Measurements from ENCODE around the gene HES7.
A peak's percentile ranks its signal among the peaks of the same experiment; 100 is the strongest.

Gene HES7

DNA sequence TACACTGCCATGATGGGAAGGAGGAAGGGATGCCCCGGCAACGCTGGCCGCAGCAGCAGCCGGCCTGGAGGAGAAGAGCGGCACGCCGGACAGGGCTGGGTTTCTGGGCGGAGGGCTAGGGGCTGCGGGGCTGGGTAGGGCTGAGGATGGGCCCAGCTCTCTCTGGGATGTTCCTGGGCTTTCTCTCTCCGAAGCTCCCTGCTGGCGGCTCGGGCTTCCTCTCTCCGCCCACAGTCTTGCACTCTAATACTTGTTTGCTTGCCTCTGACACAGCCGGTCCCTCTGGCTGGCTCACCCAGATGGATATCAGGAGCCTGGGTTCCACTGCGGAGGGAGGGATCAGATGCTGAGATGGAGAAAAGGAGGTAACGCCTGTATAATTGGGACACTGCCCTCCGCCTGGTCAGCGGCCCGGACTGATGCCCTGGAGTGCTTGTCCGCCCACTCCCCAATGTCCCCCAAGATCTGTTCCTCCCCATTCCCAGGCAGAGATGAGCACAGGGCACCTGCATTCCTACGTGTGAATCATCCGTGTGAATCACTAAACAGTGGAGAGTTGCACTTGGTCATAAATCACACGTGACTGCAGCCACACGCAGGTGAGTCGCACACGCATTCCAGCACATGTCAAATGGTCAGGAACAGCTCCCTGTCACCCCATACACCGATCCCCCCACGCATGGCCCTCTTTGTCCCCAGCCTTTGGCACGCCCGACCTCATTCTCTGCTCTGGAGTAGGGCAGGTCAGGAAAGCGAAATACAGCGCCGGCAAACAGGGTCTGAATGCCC lies 5.7 kb downstream of the HES7 start, which contains the start of gene ALOXE3:
TSS of gene ALOXE3 (minus strand) at position 535 of the 789 bp plus-strand sequence. CDS start at position 11, 524 bp downstream.
- Histone ChIP-seq H3K9me2 (replicated peaks; ENCODE audit: insufficient read depth, low read length) (no peaks in the 10 kb centered on the region), H3K9me3 (replicated peaks; ENCODE audit: insufficient read depth, low read length) (no peaks in the 10 kb centered on the region), H3K4me2 (ENCODE audit: low read depth, low read length) (peak within 1 kb of the TSS; percentile 99), H3K27ac (ENCODE audit: low read length) (peak within 1 kb of the TSS; percentile 63; the same call in 1 of the 2 replicates), H3K4me3 (ENCODE audit: low read length) (peak within 1 kb of the TSS; percentile 85), H3K27me3 (replicated peaks; ENCODE audit: insufficient read depth, low read length) (peaks cover 50% of the 10 kb centered on the region), H3K9ac (ENCODE audit: low read length) (peak within 1 kb of the TSS; percentile 51; the same call in 1 of the 2 replicates), H3K36me3 (replicated peaks; ENCODE audit: insufficient read depth, low read length) (no peaks in the 10 kb centered on the region), H3F3A (ENCODE audit: insufficient read depth, low read length) (peaks cover 35% of the 10 kb centered on the region), H3K4me1 (ENCODE audit: low read length) (no peaks in the 10 kb centered on the region), H2AFZ (ENCODE audit: low read length) (peak within 1 kb of the TSS; percentile 85), H3K79me2 (ENCODE audit: low read length) (no peaks in the 10 kb centered on the region), H4K20me1 (ENCODE audit: insufficient read depth, low read length) (no peaks in the 10 kb centered on the region; the same call in 1 of the 2 replicates)
- no peak for DNase-seq
- no peak for TF ChIP-seq EZH2 (optimal IDR thresholded peaks at IDR 0.05; ENCODE audit: low read depth, low read length)
- TF ChIP-seq, protein P1, sequence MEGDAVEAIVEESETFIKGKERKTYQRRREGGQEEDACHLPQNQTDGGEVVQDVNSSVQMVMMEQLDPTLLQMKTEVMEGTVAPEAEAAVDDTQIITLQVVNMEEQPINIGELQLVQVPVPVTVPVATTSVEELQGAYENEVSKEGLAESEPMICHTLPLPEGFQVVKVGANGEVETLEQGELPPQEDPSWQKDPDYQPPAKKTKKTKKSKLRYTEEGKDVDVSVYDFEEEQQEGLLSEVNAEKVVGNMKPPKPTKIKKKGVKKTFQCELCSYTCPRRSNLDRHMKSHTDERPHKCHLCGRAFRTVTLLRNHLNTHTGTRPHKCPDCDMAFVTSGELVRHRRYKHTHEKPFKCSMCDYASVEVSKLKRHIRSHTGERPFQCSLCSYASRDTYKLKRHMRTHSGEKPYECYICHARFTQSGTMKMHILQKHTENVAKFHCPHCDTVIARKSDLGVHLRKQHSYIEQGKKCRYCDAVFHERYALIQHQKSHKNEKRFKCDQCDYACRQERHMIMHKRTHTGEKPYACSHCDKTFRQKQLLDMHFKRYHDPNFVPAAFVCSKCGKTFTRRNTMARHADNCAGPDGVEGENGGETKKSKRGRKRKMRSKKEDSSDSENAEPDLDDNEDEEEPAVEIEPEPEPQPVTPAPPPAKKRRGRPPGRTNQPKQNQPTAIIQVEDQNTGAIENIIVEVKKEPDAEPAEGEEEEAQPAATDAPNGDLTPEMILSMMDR (IDR thresholded peaks at IDR 0.05; ENCODE audit: low read length) = no peak
- TF ChIP-seq EZH2phosphoT487 (IDR thresholded peaks at IDR 0.05; ENCODE audit: low read length) = no peak

- Histone ChIP-seq H3K9me2 (replicated peaks; ENCODE audit: insufficient read depth, low read length) (no peaks in the 10 kb centered on the region), H3K9ac (ENCODE audit: low read length) (no peak overlapping the region), H3K27me3 (replicated peaks; ENCODE audit: insufficient read depth, low read length) (peaks cover 56% of the 10 kb centered on the region), H4K20me1 (ENCODE audit: insufficient read depth, low read length) (no peaks in the 10 kb centered on the region; the same call in 1 of the 2 replicates), H3K36me3 (replicated peaks; ENCODE audit: insufficient read depth, low read length) (no peaks in the 10 kb centered on the region), H3K4me1 (ENCODE audit: low read length) (no peaks in the 10 kb centered on the region), H3K27ac (ENCODE audit: low read length) (no peak overlapping the region), H3K4me2 (ENCODE audit: low read depth, low read length) (peak overlapping the region; percentile 99), H3K9me3 (replicated peaks; ENCODE audit: insufficient read depth, low read length) (no peaks in the 10 kb centered on the region), H3F3A (ENCODE audit: insufficient read depth, low read length) (peaks cover 28% of the 10 kb centered on the region), H3K4me3 (ENCODE audit: low read length) (peak overlapping the region; percentile 85), H2AFZ (ENCODE audit: low read length) (peak overlapping the region; percentile 85; the same call in 1 of the 2 replicates), H3K79me2 (ENCODE audit: low read length) (no peaks in the 10 kb centered on the region)
- TF ChIP-seq EZH2phosphoT487 (IDR thresholded peaks at IDR 0.05; ENCODE audit: low read length) = no peak
- no peak for TF ChIP-seq EZH2 (optimal IDR thresholded peaks at IDR 0.05; ENCODE audit: low read depth, low read length)
- TF ChIP-seq, protein P1 (IDR thresholded peaks at IDR 0.05; ENCODE audit: low read length) = no peak
- no peak for DNase-seq
Measured at GRCh38 chr17:8117367-8117979, 6.4 kb downstream of the HES7 start.

DNA sequence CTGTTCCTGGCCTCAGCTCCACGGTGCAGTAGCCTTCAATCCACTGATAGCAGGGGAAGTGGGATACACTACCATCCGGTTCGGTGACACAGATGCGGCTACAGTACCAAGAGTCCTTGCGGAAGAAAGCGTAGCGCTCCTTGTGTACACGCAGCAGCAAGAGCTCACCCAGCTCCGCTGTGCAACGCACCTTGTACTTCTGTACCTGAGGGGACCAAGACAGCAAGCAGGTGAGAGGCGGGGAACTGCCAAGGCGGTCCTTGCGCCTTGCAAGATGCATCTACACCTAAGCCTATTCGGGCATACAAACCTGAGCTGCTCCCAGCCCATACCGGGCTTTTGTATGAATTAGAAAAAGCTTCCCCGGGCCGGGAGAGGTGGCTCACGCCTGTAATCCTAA lies 7.1 kb downstream of the HES7 start:
- no peak overlapping the region for H3K4me2 ChIP-seq (ENCODE audit: low read depth, low read length)
- no peaks in the 10 kb centered on the region for H3K4me1 ChIP-seq (ENCODE audit: low read length)
- TF ChIP-seq, protein P1 (IDR thresholded peaks at IDR 0.05; ENCODE audit: low read length) = no peak
- no peak for TF ChIP-seq EZH2phosphoT487 (IDR thresholded peaks at IDR 0.05; ENCODE audit: low read length)
- no peak for TF ChIP-seq EZH2 (optimal IDR thresholded peaks at IDR 0.05; ENCODE audit: low read depth, low read length)
- no peak overlapping the region for H3K9ac ChIP-seq (ENCODE audit: low read length)
- no peaks in the 10 kb centered on the region for H3K79me2 ChIP-seq (ENCODE audit: low read length)
- peaks cover 63% of the 10 kb centered on the region for H3K27me3 ChIP-seq (replicated peaks; ENCODE audit: insufficient read depth, low read length)
- H3K36me3 ChIP-seq (replicated peaks; ENCODE audit: insufficient read depth, low read length) = no peaks in the 10 kb centered on the region
- no peak overlapping the region for H3K4me3 ChIP-seq (ENCODE audit: low read length)
- H3K27ac ChIP-seq (ENCODE audit: low read length) = no peak overlapping the region
- H4K20me1 ChIP-seq (ENCODE audit: insufficient read depth, low read length) = no peaks in the 10 kb centered on the region; the same call in 1 of the 2 replicates
- H2AFZ ChIP-seq (ENCODE audit: low read length) = no peak overlapping the region
- DNase-seq = no peak
- H3F3A ChIP-seq (ENCODE audit: insufficient read depth, low read length) = peaks cover 28% of the 10 kb centered on the region
- H3K9me3 ChIP-seq (replicated peaks; ENCODE audit: insufficient read depth, low read length) = no peaks in the 10 kb centered on the region
- H3K9me2 ChIP-seq (replicated peaks; ENCODE audit: insufficient read depth, low read length) = no peaks in the 10 kb centered on the region

Data from MM.1S (cell line).